K562 (cell line): ENCODE measurements around the gene PVALEF. TPM values are rescaled to one million over a fixed set of nuclear protein-coding genes. Genes with fewer than 3 reads are reported as not detected.

Experiments used
- ARID4B ChIP-seq: sonication (generic); formaldehyde crosslinking; IDR thresholded peaks from 2 replicates; pipeline ENCODE4 v1.8.0; 2022; ENCODE audit warnings: mild to moderate bottlenecking, missing genetic modification reagents
- ASH1L ChIP-seq: fragments of 450-650 bp; IDR thresholded peaks from 2 replicates; pipeline ENCODE4 v1.6.1; 2018; ENCODE audit warnings: borderline replicate concordance, mild to moderate bottlenecking, low read depth; ENCODE audit not compliant: partially characterized antibody
- CREM ChIP-seq: IDR thresholded peaks from 2 replicates; pipeline ENCODE4 v1.6.1; 2014; ENCODE audit warnings: antibody characterized with exemption, low read depth
- CXXC5 ChIP-seq: fragments of 250-450 bp; sonication (Bioruptor Pico); IDR thresholded peaks from 2 replicates; pipeline ENCODE4 v1.8.0; 2022; ENCODE audit warnings: inconsistent platforms, mild to moderate bottlenecking, moderate library complexity
- E2F3 ChIP-seq: fragments of 250-450 bp; sonication (Bioruptor Pico); IDR thresholded peaks from 2 replicates; pipeline ENCODE4 v1.4.0; 2020; ENCODE audit warnings: mild to moderate bottlenecking
- GABPA ChIP-seq: fragments of 200-800 bp; sonication (Bioruptor generic); conservative IDR thresholded peaks from 2 replicates; pipeline ENCODE4 v1.6.1; 2016; ENCODE audit warnings: low read depth, missing genetic modification characterization, missing compliant biosample characterization
- MAX ChIP-seq: sonication (generic); formaldehyde crosslinking; IDR thresholded peaks from 2 replicates; pipeline ENCODE4 v1.9.0; 2022; ENCODE audit warnings: mild to moderate bottlenecking, missing genetic modification reagents
- NEUROD1 ChIP-seq: fragments of 150-350 bp; IDR thresholded peaks from 2 replicates; pipeline ENCODE4 v1.6.1; 2014; ENCODE audit warnings: borderline replicate concordance, low read length, low read depth; ENCODE audit not compliant: partially characterized antibody
- NFXL1 ChIP-seq: fragments of 450-650 bp; formaldehyde crosslinking; IDR thresholded peaks from 2 replicates; pipeline ENCODE4 v1.4.0; 2021; ENCODE audit warnings: mild to moderate bottlenecking
- PHTF2 ChIP-seq: fragments of 250-450 bp; sonication (Bioruptor Pico); IDR thresholded peaks from 2 replicates; pipeline ENCODE4 v1.5.0; 2021; ENCODE audit warnings: mild to moderate bottlenecking
- POLR2G ChIP-seq: fragments of 200-400 bp; formaldehyde crosslinking; IDR thresholded peaks from 2 replicates; pipeline ENCODE4 v1.6.1; 2017; ENCODE audit warnings: low read depth, mild to moderate bottlenecking, antibody characterized with exemption, low read length, moderate library complexity
- XRCC3 ChIP-seq: fragments of 450-650 bp; IDR thresholded peaks from 2 replicates; pipeline ENCODE4 v1.6.1; 2017; ENCODE audit warnings: mild to moderate bottlenecking, moderate library complexity
- ZNF318 ChIP-seq, 2 experiments: fragments of 450-650 bp; IDR thresholded peaks; 2 replicates each; pipeline ENCODE4 v1.6.1; 2016; ENCODE audit warnings: mild to moderate bottlenecking in 2 of 2, borderline replicate concordance in 1 of 2, low read depth in 1 of 2, moderate library complexity in 1 of 2
- ZNF764 ChIP-seq: fragments of 250-450 bp; sonication (Bioruptor Pico); IDR thresholded peaks from 2 replicates; pipeline ENCODE4 v1.4.0; 2020; ENCODE audit warnings: low read depth, mild to moderate bottlenecking, moderate library complexity
- polyA plus RNA-seq, 8 experiments: library from polyadenylated mRNA; depleted of rRNA in 4 of 8; stranded (reverse) in 5 of 8; unstranded in 3 of 8; fragments of >200 nt; fragmentation: Nextera tagmentation in 2 of 8; fragmentation: Illumina TruSeq in 1 of 8; extraction: Ambion mirVana in 2 of 8; extraction: Trizol in 1 of 8; gene quantifications; 2 replicates each; pipeline versions ENCODE4 v1.2.1 to v1.2.3, GENCODE V29; 2011 to 2014; ENCODE audit warnings: inconsistent platforms in 1 of 8, missing spikeins in 1 of 8
- total RNA-seq, 7 experiments: library from RNA; depleted of rRNA in 6 of 7; stranded (reverse); fragments of >200 nt in 6 of 7; fragmentation: Illumina TruSeq in 2 of 7; extraction: Trizol in 2 of 7; gene quantifications; 2 replicates each; pipeline versions ENCODE4 v1.2.1 to v1.2.3, GENCODE V29; 2011 to 2021; ENCODE audit warnings: low replicate concordance in 1 of 7

The PVALEF gene
- total and polyA plus RNA-seq, 9 of the 15 experiments (the other 6 are each of a cell fraction or from before 2014, with no cell fraction given): not detected

- TF ChIP-seq ARID4B (CRISPR knock-in tag) (no peak), NFXL1 (0 out of 2 replicates have a peak, but pooled peaks have one; percentile 40), CXXC5 (CRISPR knock-in tag) (peak; percentile 97), CREM (peak; percentile 93), POLR2G (peak; percentile 88), ZNF764 (CRISPR knock-in tag) (no peak), MAX (CRISPR knock-in tag) (peak; percentile 94), XRCC3 (no peak), PHTF2 (no peak), ASH1L (peak; percentile 96), GABPA (tag) (peak; percentile 62), NEUROD1 (peak; percentile 98), ZNF318 (IDR thresholded peaks at IDR 0.05; ENCODE audit: borderline replicate concordance in 1 of 2, low read depth in 1 of 2) (no peak), E2F3 (CRISPR knock-in tag) (peak; percentile 70; the same call in 1 of the 2 replicates)
Measured at GRCh38 chr17:81222906-81223761, 57.8 kb downstream of the PVALEF start, which contains the start of gene CEP131 (continued).
